Heart left ventricle (tissue), 13 donors: ENCODE results near the gene SPATS2L.

Experiments used
- CTCF ChIP-seq, 12 donors: fragments of 200-600 bp; sonication (generic) in 4 of 12; IDR thresholded peaks; one replicate each; pipeline versions ENCODE4 v1.5.0 to v1.8.0; 2018 to 2022; ENCODE audit warnings: antibody characterized with exemption in 12 of 12, mild to moderate bottlenecking in 5 of 12
- POLR2A ChIP-seq, 2 donors: fragments of 450-650 bp; IDR thresholded peaks; one replicate each; pipeline ENCODE4 v1.6.1; 2017; ENCODE audit warnings: antibody characterized with exemption in 2 of 2, mild to moderate bottlenecking in 2 of 2, moderate library complexity in 2 of 2
- donor health status: ischemic (EF 13 %, LVEDD 7.1; RV severe dilation, severe dysfunction).
- donor health status: DM: no; HTN: yes; CAD: no.
- donor health status: DM: no; HTN: no; CAD: no.
- donor health status: ischemic (EF 25% LVEDD 6.9; RV normal size, moderate dysfunction).
- donor health status: ischemic (EF 25% LVEDD 5.7; RV mildly dilated, moderate dysfunction).
- donor health status: ischemic (EF 35%, LVEDD 5.7; RV mildly dilated, moderate dysfunction).
- donor health status: nonischemic (EF 11% LVEDD 7.7; RV severe dilation, severe dysfunction).
- donor health status: DM: yes; HTN: yes; CAD: no.
- donor health status: PGD.
- donor health status: ischemic (EF 29% LVEDD 5.4; RV normal size, mild dysfunction).
- donor health status: nonischemic (EF 23%, LVEDD 6.1; RV moderate dilation, normal function).

GRCh38 chr2:200399046-200399445 is 92.6 kb downstream of the SPATS2L start:
- TF ChIP-seq CTCF (IDR thresholded peaks at IDR 0.05), result no peak
- no peak for TF ChIP-seq POLR2A (IDR thresholded peaks at IDR 0.05)
